Fibroblast of lung (primary cell): ENCODE data around the gene TMTC2.

Source experiments
- CTCF ChIP-seq, 2 donors: IDR thresholded peaks in 1 of 2; conservative IDR thresholded peaks in 1 of 2; 1 replicate in 1 of 2; 2 replicates in 1 of 2; pipeline ENCODE4 v1.5.1; 2011 to 2012; ENCODE audit warnings: low read length in 2 of 2, control low read depth in 1 of 2, inconsistent platforms in 1 of 2, low read depth in 1 of 2, mild to moderate bottlenecking in 1 of 2
- EZH2 ChIP-seq: IDR thresholded peaks from 2 replicates; pipeline ENCODE4 v1.5.1; 2012; ENCODE audit warnings: low read length, control low read depth, mild to moderate bottlenecking; ENCODE audit errors: missing control alignments

- TF ChIP-seq CTCF (conservative IDR thresholded peaks at IDR 0.05 in 1 of 2, IDR thresholded peaks at IDR 0.05 in 1 of 2; ENCODE audit: low read depth in 1 of 2, low read length in 2 of 2): no peak
- no peak for TF ChIP-seq EZH2
These were observed 405.4 kb downstream of the TMTC2 start for GRCh38 chr12:83092129-83092528.
